Osteoblast (primary cell): ENCODE results near the gene SHFL. TPM values are rescaled to one million over a fixed set of nuclear protein-coding genes. Genes with fewer than 3 reads are reported as not detected.

Experiments used
- DNase-seq: peaks from one replicate; pipeline ENCODE4 v3.0.0; 2011; ENCODE audit warnings: low spot score, mixed read lengths; ENCODE audit not compliant: insufficient read length; ENCODE audit errors: missing footprints
- H2AFZ ChIP-seq: 2 replicates; pipeline ENCODE4 v1.6.0; 2011; ENCODE audit warnings: mild to moderate bottlenecking, low read length
- H3K27ac ChIP-seq: 2 replicates; pipeline ENCODE4 v1.5.1; 2011; ENCODE audit warnings: mild to moderate bottlenecking, low read depth, low read length, moderate library complexity
- H3K27me3 ChIP-seq: 2 replicates; pipeline ENCODE4 v1.6.0; 2012; ENCODE audit warnings: mild to moderate bottlenecking, control low read depth, inconsistent platforms, low read length, moderate library complexity; ENCODE audit not compliant: insufficient read depth
- H3K36me3 ChIP-seq: 2 replicates; pipeline ENCODE4 v1.5.1; 2011; ENCODE audit warnings: mild to moderate bottlenecking, low read length, control low read depth, moderate library complexity; ENCODE audit not compliant: insufficient read depth
- H3K4me1 ChIP-seq: 2 replicates; pipeline ENCODE4 v1.5.1; 2011; ENCODE audit warnings: mild to moderate bottlenecking, low read length, control low read depth, moderate library complexity; ENCODE audit not compliant: insufficient read depth
- H3K4me2 ChIP-seq: 2 replicates; pipeline ENCODE4 v1.6.0; 2011; ENCODE audit warnings: mild to moderate bottlenecking, low read length; ENCODE audit not compliant: insufficient read depth
- H3K4me3 ChIP-seq: fragments of 200-600 bp; sonication (generic); 3 replicates; pipeline ENCODE4 v1.5.1; 2012; ENCODE audit warnings: mild to moderate bottlenecking, low read length, inconsistent platforms; ENCODE audit not compliant: insufficient read depth
- H3K79me2 ChIP-seq: 2 replicates; pipeline ENCODE4 v1.6.0; 2012; ENCODE audit warnings: mild to moderate bottlenecking, low read length, control low read depth, inconsistent platforms; ENCODE audit not compliant: insufficient read depth
- H3K9me3 ChIP-seq: 2 replicates; pipeline ENCODE4 v1.5.1; 2011; ENCODE audit warnings: low read depth, low read length, control low read depth
- H4K20me1 ChIP-seq: 2 replicates; pipeline ENCODE4 v1.6.0; 2012; ENCODE audit warnings: mild to moderate bottlenecking, low read length, control low read depth; ENCODE audit not compliant: insufficient read depth
- total RNA-seq: library from RNA; depleted of rRNA; stranded (reverse); fragments of >200 nt; gene quantifications from 2 replicates; pipeline ENCODE4 v1.2.3, GENCODE V29; 2012
- TF ChIP-seq, protein P1 (sequence below): IDR thresholded peaks from 2 replicates; pipeline ENCODE4 v1.5.1; 2011; ENCODE audit warnings: mild to moderate bottlenecking, low read depth, low read length, moderate library complexity; ENCODE audit errors: extremely low read depth

SHFL gene
- total RNA-seq, 1 donor: 22.4 TPM

DNA sequence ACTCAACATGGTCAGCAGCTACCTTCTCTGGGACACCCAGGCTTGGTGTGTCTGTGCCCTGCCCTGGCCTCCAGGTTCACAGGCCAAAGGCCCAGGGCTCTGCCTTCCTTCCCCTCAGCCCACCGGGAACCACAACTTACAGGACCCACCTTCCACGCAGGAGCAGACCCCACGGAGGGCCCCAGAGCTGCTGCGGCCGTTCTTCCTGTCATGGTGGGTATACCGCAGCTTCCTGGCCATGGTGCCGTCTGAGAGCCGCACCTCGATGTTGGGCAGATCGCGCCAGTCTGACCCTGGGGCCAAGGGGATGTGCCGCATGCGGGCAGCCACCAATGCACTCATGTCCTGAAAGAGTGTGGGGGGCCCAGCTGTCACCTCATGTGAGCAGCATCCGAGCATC, 50.8 kb downstream of the SHFL start:
- no peaks in the 10 kb centered on the region for H3K9me3 ChIP-seq
- TF ChIP-seq, protein P1, sequence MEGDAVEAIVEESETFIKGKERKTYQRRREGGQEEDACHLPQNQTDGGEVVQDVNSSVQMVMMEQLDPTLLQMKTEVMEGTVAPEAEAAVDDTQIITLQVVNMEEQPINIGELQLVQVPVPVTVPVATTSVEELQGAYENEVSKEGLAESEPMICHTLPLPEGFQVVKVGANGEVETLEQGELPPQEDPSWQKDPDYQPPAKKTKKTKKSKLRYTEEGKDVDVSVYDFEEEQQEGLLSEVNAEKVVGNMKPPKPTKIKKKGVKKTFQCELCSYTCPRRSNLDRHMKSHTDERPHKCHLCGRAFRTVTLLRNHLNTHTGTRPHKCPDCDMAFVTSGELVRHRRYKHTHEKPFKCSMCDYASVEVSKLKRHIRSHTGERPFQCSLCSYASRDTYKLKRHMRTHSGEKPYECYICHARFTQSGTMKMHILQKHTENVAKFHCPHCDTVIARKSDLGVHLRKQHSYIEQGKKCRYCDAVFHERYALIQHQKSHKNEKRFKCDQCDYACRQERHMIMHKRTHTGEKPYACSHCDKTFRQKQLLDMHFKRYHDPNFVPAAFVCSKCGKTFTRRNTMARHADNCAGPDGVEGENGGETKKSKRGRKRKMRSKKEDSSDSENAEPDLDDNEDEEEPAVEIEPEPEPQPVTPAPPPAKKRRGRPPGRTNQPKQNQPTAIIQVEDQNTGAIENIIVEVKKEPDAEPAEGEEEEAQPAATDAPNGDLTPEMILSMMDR: no peak
- H3K27me3 ChIP-seq: no peaks in the 10 kb centered on the region
- no peak overlapping the region for H2AFZ ChIP-seq
- no peak overlapping the region for H3K4me3 ChIP-seq
- no peaks in the 10 kb centered on the region for H3K79me2 ChIP-seq
- H3K27ac ChIP-seq: no peak overlapping the region
- H3K4me1 ChIP-seq: peaks cover 2% of the 10 kb centered on the region
- H3K36me3 ChIP-seq: peaks cover 78% of the 10 kb centered on the region
- no peaks in the 10 kb centered on the region for H4K20me1 ChIP-seq
- H3K4me2 ChIP-seq: no peak overlapping the region
- DNase-seq: no peak

DNA sequence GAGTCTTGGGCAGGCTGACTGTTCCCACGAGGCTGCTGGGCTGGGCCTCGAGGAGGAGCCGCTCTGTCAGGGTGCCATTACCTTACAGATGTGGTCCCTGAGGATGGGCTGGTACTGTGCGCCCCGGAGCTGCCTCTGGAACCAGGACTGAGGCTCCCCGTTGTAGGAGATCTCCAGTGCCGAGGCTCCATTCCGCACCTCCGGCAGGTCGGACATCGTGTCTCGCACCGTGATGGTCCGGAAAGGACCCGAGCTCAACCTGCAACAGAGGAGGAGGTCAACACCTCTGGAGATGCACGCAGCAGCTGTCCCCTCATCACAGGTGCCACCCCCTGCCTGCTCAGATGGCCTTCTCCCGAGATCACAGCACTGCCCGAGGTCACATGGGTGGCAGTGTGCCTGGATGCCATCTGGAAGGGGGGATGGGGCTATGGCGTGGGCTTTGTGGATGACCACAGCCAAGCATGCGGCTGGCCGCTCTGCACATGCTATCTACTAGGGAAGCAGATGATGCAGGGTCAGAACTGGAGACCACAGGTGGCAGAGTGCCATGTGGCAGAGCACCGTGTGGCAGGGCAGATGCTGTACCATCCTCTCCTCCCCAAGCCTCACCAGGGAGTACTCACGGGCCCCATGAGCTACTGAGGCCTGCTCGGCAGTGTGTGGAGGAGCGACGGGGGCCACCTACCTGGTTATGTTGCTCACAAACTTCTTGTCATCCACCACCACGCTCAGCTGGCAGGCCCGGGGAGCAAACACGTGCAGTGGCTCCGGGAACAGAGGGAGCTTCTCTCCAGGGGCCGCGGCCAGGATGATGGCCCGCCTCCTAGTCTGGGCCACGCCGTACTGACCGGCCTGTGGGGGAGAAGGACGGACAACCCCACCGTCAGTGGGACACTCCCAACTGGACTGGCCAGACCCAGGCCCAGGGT, 51.9 kb downstream of the SHFL start:
- Histone ChIP-seq H3K27ac (no peak overlapping the region), H4K20me1 (no peaks in the 10 kb centered on the region), H3K4me2 (no peak overlapping the region), H3K27me3 (no peaks in the 10 kb centered on the region), H3K4me3 (no peak overlapping the region), H3K36me3 (peaks cover 83% of the 10 kb centered on the region), H3K4me1 (no peaks in the 10 kb centered on the region), H3K9me3 (no peaks in the 10 kb centered on the region), H3K79me2 (no peaks in the 10 kb centered on the region), H2AFZ (no peak overlapping the region)
- TF ChIP-seq, protein P1: no peak
- peak; percentile 67 for DNase-seq

- Histone ChIP-seq H3K27me3 (no peaks in the 10 kb centered on the region), H3K36me3 (peaks cover 82% of the 10 kb centered on the region), H3K9me3 (no peaks in the 10 kb centered on the region)
These were observed 53.0 kb downstream of the SHFL start for GRCh38 chr19:10138879-10139795.

More at GRCh38 chr19:10138879-10139795, 53.0 kb downstream of the SHFL start:
- TF ChIP-seq, protein P1: no peak
- H4K20me1 ChIP-seq: no peaks in the 10 kb centered on the region
- peak; percentile 80 for DNase-seq
- no peak overlapping the region for H2AFZ ChIP-seq
- H3K4me1 ChIP-seq: no peaks in the 10 kb centered on the region
- H3K27ac ChIP-seq: no peak overlapping the region
- H3K4me2 ChIP-seq: no peak overlapping the region
- no peak overlapping the region for H3K4me3 ChIP-seq
- H3K79me2 ChIP-seq: no peaks in the 10 kb centered on the region
